Measurements from ENCODE around the gene SORCS3.

SORCS3 gene

DNA sequence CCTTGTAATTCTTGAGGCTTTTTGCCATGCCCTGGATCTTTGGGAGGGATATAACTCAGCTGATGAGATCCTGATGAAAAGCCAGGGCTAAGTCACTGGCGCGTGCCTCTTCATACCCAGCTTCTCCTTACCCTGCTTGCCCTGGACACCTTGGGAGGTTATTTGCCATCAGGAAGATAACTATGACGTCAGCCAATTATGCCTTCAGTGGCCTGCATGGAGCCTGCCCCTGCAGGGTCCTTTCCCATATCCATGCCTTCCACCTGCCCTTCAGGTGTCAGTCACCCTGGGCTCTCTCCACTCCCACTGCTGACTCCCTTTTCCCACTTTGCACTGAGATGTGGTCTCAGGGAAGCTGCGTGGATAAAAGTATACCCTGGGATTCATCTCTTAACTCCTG is 520.1 kb downstream of the SORCS3 start:
- TF ChIP-seq Cebpa-rat (IDR thresholded peaks at IDR 0.05), result no peak
- Histone ChIP-seq H3K4me3 (no peak overlapping the region), H3K4me2 (no peak overlapping the region), H3K36me3 (no peaks in the 10 kb centered on the region), H3K27me3 (no peaks in the 10 kb centered on the region), H4K20me1 (no peaks in the 10 kb centered on the region), H3K4me1 (no peaks in the 10 kb centered on the region), H3K9me3 (replicated peaks in 1 of 11) (no peaks in the 10 kb centered on the region), H3K9ac (no peak overlapping the region), H3K27ac (no peak overlapping the region)

DNA sequence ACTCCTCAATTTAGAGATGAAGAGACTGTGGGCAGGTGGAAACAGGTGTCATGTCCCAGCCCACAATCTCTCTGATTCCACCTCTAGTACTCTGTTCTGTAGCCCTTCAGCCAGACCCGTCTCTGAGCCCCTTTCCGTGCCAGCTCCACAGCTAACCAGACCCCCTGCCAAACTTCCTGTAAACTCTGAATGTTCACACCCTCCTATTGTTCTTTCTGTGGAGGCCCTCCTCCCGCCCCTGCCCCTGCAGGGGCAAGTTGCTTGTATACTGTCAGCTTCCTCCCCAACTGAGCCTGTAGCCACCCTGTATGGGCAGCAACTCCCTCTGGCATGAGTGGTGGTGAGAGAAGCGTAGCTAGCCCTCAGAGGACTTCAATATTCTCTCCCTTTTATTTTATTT is 520.7 kb downstream of the SORCS3 start:
- TF ChIP-seq Cebpa-rat (IDR thresholded peaks at IDR 0.05), result no peak

DNA sequence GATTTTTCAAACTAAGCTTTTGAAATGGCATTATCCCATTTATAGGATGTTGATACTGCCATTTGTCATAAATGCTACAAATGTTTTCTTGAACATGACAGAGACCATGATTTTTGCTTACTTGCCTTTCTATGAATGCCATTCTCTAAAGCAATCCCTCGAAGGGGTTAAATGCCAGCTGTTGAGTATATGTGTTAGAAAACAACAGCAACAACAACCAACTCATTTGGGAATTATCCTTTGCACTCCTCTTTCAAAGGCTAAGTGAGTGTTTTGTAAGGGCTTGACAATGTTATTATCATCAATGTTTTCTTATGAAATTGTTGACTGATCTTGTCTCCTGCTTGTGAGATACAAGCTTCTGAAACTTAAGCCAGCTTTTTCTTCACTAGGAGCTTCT is 529.4 kb downstream of the SORCS3 start:
- no peaks in the 10 kb centered on the region for H3K36me3 ChIP-seq
- H4K20me1 ChIP-seq, result no peaks in the 10 kb centered on the region
- TF ChIP-seq Cebpa-rat (IDR thresholded peaks at IDR 0.05), result no peak
- no peak overlapping the region for H3K4me2 ChIP-seq
- no peak overlapping the region for H3K27ac ChIP-seq
- no peaks in the 10 kb centered on the region for H3K27me3 ChIP-seq
- H3K4me1 ChIP-seq, result no peaks in the 10 kb centered on the region
- H3K9ac ChIP-seq, result no peak overlapping the region
- no peak overlapping the region for H3K4me3 ChIP-seq
- no peaks in the 10 kb centered on the region for H3K9me3 ChIP-seq (replicated peaks in 1 of 11)

More for the DNA sequence above, 520.7 kb downstream of the SORCS3 start:
- H3K36me3 ChIP-seq, result no peaks in the 10 kb centered on the region
- H3K27me3 ChIP-seq, result no peaks in the 10 kb centered on the region
- no peak overlapping the region for H3K4me2 ChIP-seq
- H3K4me1 ChIP-seq, result no peaks in the 10 kb centered on the region
- H3K9ac ChIP-seq, result no peak overlapping the region
- H3K27ac ChIP-seq, result no peak overlapping the region
- no peak overlapping the region for H3K4me3 ChIP-seq
- H3K9me3 ChIP-seq (replicated peaks in 1 of 11), result no peaks in the 10 kb centered on the region
- no peaks in the 10 kb centered on the region for H4K20me1 ChIP-seq

DNA sequence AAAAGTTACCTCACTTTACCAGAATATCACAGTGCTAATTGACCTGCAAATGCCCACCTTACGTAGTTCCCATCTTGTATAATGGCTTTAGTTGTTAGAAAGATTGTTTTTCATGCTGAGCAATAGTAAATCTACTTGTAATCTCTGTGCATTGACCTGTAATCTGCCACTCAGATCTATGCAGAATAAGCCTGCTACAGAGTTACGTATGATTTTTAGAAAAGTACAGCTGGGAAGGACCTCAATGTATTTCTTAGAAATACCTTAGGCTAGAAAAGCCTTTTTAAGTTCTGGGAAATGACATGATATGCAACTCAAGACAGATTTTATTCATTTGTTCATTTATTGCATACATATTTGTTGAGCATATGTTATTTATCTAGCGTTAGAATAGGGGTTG is 530.9 kb downstream of the SORCS3 start:
- TF ChIP-seq Cebpa-rat (IDR thresholded peaks at IDR 0.05), result no peak
- H3K27me3 ChIP-seq, result no peaks in the 10 kb centered on the region
- H3K4me3 ChIP-seq, result no peak overlapping the region
- H3K4me2 ChIP-seq, result no peak overlapping the region
- no peaks in the 10 kb centered on the region for H4K20me1 ChIP-seq
- H3K4me1 ChIP-seq, result no peaks in the 10 kb centered on the region
- no peak overlapping the region for H3K27ac ChIP-seq
- H3K9me3 ChIP-seq (replicated peaks in 1 of 11), result no peaks in the 10 kb centered on the region
- H3K36me3 ChIP-seq, result no peaks in the 10 kb centered on the region
- H3K9ac ChIP-seq, result no peak overlapping the region

DNA sequence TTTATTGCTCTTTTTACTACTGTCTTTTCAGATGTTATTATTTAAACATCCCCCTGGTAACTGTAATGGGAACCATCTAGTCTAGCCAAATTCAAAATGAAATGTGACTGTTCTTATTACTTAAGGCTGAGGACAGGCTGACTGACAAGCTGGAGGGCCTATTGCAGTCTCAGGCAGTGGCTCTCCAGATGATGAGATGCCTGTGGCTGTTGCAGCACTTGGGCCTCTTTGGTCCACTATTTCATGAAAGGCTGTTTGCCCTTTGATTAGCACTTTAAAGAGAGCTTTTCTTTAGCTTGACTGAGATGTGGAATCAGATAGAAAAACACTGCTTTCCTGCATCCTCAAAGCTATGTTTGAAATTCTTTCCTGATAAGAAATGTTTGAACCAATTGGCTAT is 540.5 kb downstream of the SORCS3 start:
- Histone ChIP-seq H3K4me1 (no peaks in the 10 kb centered on the region), H3K27ac (no peak overlapping the region), H3K9ac (no peak overlapping the region), H3K36me3 (no peaks in the 10 kb centered on the region), H3K27me3 (no peaks in the 10 kb centered on the region), H4K20me1 (no peaks in the 10 kb centered on the region), H3K4me3 (no peak overlapping the region), H3K4me2 (no peak overlapping the region), H3K9me3 (replicated peaks in 1 of 11) (no peaks in the 10 kb centered on the region)
- TF ChIP-seq Cebpa-rat (IDR thresholded peaks at IDR 0.05), result no peak

DNA sequence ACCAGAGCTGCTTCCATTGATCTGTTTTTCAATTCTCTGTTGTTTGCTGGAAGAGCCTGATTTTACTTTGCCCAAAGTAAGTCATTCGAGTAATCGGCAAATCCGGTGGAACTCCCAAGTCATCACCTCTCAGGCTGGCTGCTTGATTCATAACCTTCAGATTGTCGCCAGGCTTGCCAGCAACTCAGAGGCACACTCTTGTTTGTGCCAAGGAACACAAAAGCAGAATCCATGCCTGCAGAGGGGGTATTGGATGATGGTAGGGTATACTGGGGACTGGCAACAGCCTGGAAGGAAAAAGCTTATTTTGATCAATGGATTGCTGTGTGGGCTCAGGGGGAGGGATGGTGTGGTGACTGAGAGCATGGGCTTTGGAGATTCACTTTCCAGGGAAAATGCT is 542.4 kb downstream of the SORCS3 start:
- H3K9ac ChIP-seq, result no peak overlapping the region

DNA sequence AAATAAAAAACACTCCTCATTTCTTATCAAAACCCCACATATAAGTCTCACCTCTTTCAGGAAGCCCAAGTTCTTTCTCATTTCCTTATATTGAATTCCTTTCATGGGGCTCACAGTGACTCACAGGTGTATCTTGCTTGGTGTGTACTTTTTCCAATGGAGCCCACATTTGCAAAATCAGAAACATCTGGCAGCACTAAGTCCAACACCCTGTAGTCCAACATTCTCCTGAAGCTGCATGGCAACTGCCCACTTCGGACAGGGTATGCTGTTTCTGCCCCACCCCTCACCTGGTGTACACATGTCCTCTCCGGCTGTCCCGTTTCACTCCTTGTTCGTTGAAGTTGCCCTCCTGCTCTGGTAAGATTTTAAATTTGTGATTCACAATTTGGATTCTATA is 544.1 kb downstream of the SORCS3 start:
- Histone ChIP-seq H3K4me1 (no peaks in the 10 kb centered on the region), H3K27ac (no peak overlapping the region), H3K9me3 (replicated peaks in 1 of 11) (no peaks in the 10 kb centered on the region), H4K20me1 (no peaks in the 10 kb centered on the region), H3K9ac (no peak overlapping the region), H3K4me2 (no peak overlapping the region), H3K4me3 (no peak overlapping the region), H3K27me3 (no peaks in the 10 kb centered on the region), H3K36me3 (no peaks in the 10 kb centered on the region)
- TF ChIP-seq Cebpa-rat (IDR thresholded peaks at IDR 0.05), result no peak

More for the DNA sequence above, 542.4 kb downstream of the SORCS3 start:
- no peaks in the 10 kb centered on the region for H3K9me3 ChIP-seq (replicated peaks in 1 of 11)
- TF ChIP-seq Cebpa-rat (IDR thresholded peaks at IDR 0.05), result no peak
- H3K4me3 ChIP-seq, result no peak overlapping the region
- no peaks in the 10 kb centered on the region for H4K20me1 ChIP-seq
- H3K4me1 ChIP-seq, result no peaks in the 10 kb centered on the region
- no peak overlapping the region for H3K4me2 ChIP-seq
- no peaks in the 10 kb centered on the region for H3K27me3 ChIP-seq
- H3K27ac ChIP-seq, result no peak overlapping the region
- no peaks in the 10 kb centered on the region for H3K36me3 ChIP-seq

DNA sequence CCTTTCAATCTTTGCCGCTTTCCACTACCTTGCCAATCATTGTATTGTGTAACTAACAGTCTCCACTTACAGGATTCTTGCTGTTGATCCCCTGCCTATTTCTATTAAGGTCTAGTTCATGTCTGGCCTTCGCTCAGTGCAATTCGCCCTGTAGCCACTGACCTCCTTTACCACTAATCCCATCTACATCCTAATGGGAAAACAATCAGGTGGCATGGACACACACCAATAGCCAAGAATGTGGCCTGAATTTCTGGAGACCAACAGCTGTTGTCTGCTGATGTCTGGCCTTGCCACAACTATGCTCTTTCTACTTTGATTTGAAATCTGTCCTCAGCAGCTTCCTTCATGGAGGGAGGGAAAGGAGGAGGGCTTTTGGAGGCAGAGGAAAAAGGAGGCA is 546.2 kb downstream of the SORCS3 start:
- H3K9me3 ChIP-seq (replicated peaks in 1 of 11), result no peaks in the 10 kb centered on the region
- no peak for TF ChIP-seq Cebpa-rat (IDR thresholded peaks at IDR 0.05)
- no peaks in the 10 kb centered on the region for H3K27me3 ChIP-seq
- no peaks in the 10 kb centered on the region for H3K36me3 ChIP-seq
- H4K20me1 ChIP-seq, result no peaks in the 10 kb centered on the region
- no peak overlapping the region for H3K27ac ChIP-seq
- H3K4me3 ChIP-seq, result no peak overlapping the region
- no peaks in the 10 kb centered on the region for H3K4me1 ChIP-seq
- no peak overlapping the region for H3K4me2 ChIP-seq
- no peak overlapping the region for H3K9ac ChIP-seq

DNA sequence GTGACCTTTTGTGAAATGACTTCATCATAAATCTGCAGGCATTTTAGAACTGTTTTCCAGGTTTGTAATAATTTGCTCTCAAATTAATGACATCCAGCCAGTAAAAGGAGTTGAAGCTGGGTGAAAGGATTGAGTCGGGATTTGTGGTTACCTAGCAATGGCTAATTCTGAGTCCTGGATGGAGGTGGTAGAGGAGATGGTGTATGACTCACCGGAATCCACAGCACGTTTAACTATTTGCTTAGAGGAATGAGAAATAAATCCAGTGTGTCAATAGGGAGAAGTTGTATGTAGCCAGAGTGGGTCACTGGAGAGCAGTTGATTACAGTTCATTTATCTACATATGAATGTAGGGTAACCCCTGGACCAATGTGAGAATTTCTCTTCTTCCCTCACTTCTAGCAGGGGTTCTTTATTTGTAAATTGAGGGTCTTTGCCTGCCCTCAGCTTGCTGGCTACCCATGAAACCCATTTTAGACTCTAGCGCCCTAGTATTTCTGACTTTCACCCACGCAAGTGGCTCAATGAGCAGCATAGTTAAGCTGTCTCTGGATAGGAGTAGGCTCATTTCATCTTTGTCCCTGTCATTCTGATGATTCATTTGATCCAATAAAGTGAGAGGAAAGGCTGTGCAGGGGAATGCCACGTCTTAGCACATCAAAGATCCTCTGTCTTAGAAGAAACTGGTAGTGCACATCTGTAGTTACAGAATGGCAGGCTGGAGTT is 547.8 kb downstream of the SORCS3 start:
- H4K20me1 ChIP-seq, result no peaks in the 10 kb centered on the region
- no peaks in the 10 kb centered on the region for H3K4me1 ChIP-seq
- H3K27me3 ChIP-seq, result no peaks in the 10 kb centered on the region
- no peaks in the 10 kb centered on the region for H3K36me3 ChIP-seq
- no peak overlapping the region for H3K27ac ChIP-seq
- no peak for TF ChIP-seq Cebpa-rat (IDR thresholded peaks at IDR 0.05)
- H3K4me3 ChIP-seq, result no peak overlapping the region
- no peak overlapping the region for H3K4me2 ChIP-seq
- no peak overlapping the region for H3K9ac ChIP-seq
- H3K9me3 ChIP-seq (replicated peaks in 1 of 11), result no peaks in the 10 kb centered on the region

DNA sequence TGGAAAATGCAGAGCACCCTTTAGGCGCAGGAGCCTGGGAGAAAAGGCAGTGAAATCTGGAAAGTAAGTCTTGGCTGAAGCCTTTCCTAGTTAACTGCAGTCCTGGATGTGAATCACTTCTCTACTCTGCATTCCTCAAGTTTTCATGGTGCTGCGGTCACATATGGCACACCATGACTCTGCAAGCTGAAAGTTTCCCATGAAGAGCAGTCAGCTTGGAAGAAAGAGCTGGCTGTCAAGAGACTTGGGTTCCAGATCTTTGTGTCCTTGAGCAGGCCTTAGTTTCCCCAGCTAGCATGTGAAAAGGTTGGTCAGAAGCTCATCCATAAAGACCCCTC is 548.3 kb downstream of the SORCS3 start:
- H3K4me1 ChIP-seq, result no peaks in the 10 kb centered on the region
- no peak overlapping the region for H3K9ac ChIP-seq
- no peaks in the 10 kb centered on the region for H4K20me1 ChIP-seq
- H3K27me3 ChIP-seq, result no peaks in the 10 kb centered on the region
- no peak overlapping the region for H3K4me3 ChIP-seq
- no peak for TF ChIP-seq Cebpa-rat (IDR thresholded peaks at IDR 0.05)
- H3K9me3 ChIP-seq (replicated peaks in 1 of 11), result no peaks in the 10 kb centered on the region
- no peak overlapping the region for H3K27ac ChIP-seq
- H3K36me3 ChIP-seq, result no peaks in the 10 kb centered on the region
- no peak overlapping the region for H3K4me2 ChIP-seq
